Kidney (tissue), 14 donors: ENCODE data around the gene DPP10. TPM values are rescaled to one million over a fixed set of nuclear protein-coding genes. Genes with fewer than 3 reads are reported as not detected.

ENCODE experiments used
- DNase-seq, 5 donors: peaks; one replicate each; pipeline ENCODE4 v3.0.0-alpha.2; 2013 to 2020
- FAIRE-seq: peaks from 2 replicates; lab custom pipeline; 2012; peaks lifted over from hg19 to GRCh38; lab: Jason Lieb, UNC
- H3K27ac ChIP-seq, 2 donors: one replicate each; pipeline ENCODE4 v1.7.0; 2013; ENCODE audit warnings: low read depth in 2 of 2, low read length in 2 of 2, inconsistent platforms in 1 of 2
- H3K27me3 ChIP-seq: one replicate; pipeline ENCODE4 v1.7.1; 2013; ENCODE audit warnings: low read length, inconsistent platforms; ENCODE audit not compliant: control insufficient read depth, insufficient read depth
- H3K36me3 ChIP-seq, 3 donors: one replicate each; pipeline versions ENCODE4 v1.7.0 to v1.7.1; 2013; ENCODE audit warnings: low read length in 3 of 3, control low read depth in 1 of 3, inconsistent platforms in 1 of 3; ENCODE audit not compliant: insufficient read depth in 3 of 3, control insufficient read depth in 2 of 3
- H3K4me1 ChIP-seq, 3 donors: one replicate each; pipeline versions ENCODE4 v1.7.0 to v1.7.1; 2013; ENCODE audit warnings: low read length in 3 of 3, inconsistent platforms in 1 of 3, low read depth in 1 of 3; ENCODE audit not compliant: control insufficient read depth in 2 of 3, insufficient read depth in 2 of 3
- H3K4me3 ChIP-seq, 3 donors: one replicate each; pipeline versions ENCODE4 v1.7.0 to v1.8.1; 2013; ENCODE audit warnings: low read length in 3 of 3, control low read depth in 1 of 3, inconsistent platforms in 1 of 3
- H3K9ac ChIP-seq, 3 donors: one replicate each; pipeline versions ENCODE4 v1.7.0 to v1.7.1; 2013; ENCODE audit warnings: low read length in 3 of 3, control low read depth in 1 of 3, inconsistent platforms in 1 of 3
- H3K9me3 ChIP-seq, 3 donors: one replicate each; pipeline versions ENCODE4 v1.7.0 to v1.7.1; 2013; ENCODE audit warnings: low read length in 3 of 3, control low read depth in 1 of 3, inconsistent platforms in 1 of 3; ENCODE audit not compliant: control insufficient read depth in 2 of 3, insufficient read depth in 1 of 3
- intact Hi-C: fragments of 100-400 bp; cut with DNase I; formaldehyde crosslinking; loops from one replicate; pipeline ENCODE4 v1.11.1; 2022
- polyA plus RNA-seq: library from polyadenylated mRNA; stranded (reverse); fragments of 350-450 nt; fragmentation: Illumina TruSeq; extraction: RNeasy Lipid Tissue Mini Kit (QIAGEN cat#74804); gene quantifications from one replicate; pipeline ENCODE4 v1.2.3, GENCODE V29; 2014; ENCODE audit warnings: low read depth, low replicate concordance; ENCODE audit not compliant: insufficient read depth
- total RNA-seq: library from RNA; stranded (reverse); fragmentation: NEBNext Ultra II Directional; extraction: Animal tissue kit (Norgen Biotek cat#: 25700); gene quantifications from one replicate; pipeline ENCODE4 v1.2.1, GENCODE V29; 2021
- TF ChIP-seq, protein P1 (sequence below): IDR thresholded peaks from 3 replicates; pipeline ENCODE4 v1.5.1; 2012; ENCODE audit warnings: mild to moderate bottlenecking, moderate library complexity, borderline replicate concordance; ENCODE audit not compliant: insufficient read depth; ENCODE audit errors: extremely low read depth
- donor health status: control.
- donor health status: control.
- donor health status: control.
- donor health status: control.
- donor health status: control.
- donor health status: DM: yes; HTN: yes; CAD: no.
- donor health status: Normal renal cell carcinoma (clear cell type).

Gene DPP10
- total and polyA plus RNA-seq, 2 donors from 2014 or later = 0.67 TPM; not detected in 1

DNA sequence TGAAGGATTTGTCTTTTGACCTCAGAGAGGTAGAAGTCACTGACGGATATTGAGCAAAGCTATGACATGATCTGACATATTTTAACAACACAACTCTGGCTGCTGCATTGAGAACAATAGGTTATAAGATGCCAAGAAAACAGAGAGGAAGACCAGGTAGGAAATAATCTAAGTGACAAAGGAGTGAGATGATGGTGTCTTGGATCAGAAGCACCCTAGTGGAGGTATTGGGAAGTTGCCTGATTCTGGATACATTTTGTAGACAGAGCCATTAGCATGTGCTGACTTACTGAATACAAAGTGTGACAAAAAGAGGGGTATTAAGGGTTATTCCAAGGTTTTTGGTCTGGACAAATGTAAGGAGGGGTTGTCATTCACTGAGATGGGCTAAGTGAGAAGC, 1438.1 kb downstream of the DPP10 start:
- Histone ChIP-seq H3K9ac (no peak overlapping the region), H3K36me3 (no peaks in the 10 kb centered on the region), H3K27ac (no peak overlapping the region), H3K4me3 (no peak overlapping the region), H3K4me1 (no peaks in the 10 kb centered on the region), H3K27me3 (no peaks in the 10 kb centered on the region), H3K9me3 (no peaks in the 10 kb centered on the region)
- intact Hi-C loops = no loop called here
- TF ChIP-seq, protein P1, sequence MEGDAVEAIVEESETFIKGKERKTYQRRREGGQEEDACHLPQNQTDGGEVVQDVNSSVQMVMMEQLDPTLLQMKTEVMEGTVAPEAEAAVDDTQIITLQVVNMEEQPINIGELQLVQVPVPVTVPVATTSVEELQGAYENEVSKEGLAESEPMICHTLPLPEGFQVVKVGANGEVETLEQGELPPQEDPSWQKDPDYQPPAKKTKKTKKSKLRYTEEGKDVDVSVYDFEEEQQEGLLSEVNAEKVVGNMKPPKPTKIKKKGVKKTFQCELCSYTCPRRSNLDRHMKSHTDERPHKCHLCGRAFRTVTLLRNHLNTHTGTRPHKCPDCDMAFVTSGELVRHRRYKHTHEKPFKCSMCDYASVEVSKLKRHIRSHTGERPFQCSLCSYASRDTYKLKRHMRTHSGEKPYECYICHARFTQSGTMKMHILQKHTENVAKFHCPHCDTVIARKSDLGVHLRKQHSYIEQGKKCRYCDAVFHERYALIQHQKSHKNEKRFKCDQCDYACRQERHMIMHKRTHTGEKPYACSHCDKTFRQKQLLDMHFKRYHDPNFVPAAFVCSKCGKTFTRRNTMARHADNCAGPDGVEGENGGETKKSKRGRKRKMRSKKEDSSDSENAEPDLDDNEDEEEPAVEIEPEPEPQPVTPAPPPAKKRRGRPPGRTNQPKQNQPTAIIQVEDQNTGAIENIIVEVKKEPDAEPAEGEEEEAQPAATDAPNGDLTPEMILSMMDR = no peak
- no peak for DNase-seq
- FAIRE-seq = no peak

DNA sequence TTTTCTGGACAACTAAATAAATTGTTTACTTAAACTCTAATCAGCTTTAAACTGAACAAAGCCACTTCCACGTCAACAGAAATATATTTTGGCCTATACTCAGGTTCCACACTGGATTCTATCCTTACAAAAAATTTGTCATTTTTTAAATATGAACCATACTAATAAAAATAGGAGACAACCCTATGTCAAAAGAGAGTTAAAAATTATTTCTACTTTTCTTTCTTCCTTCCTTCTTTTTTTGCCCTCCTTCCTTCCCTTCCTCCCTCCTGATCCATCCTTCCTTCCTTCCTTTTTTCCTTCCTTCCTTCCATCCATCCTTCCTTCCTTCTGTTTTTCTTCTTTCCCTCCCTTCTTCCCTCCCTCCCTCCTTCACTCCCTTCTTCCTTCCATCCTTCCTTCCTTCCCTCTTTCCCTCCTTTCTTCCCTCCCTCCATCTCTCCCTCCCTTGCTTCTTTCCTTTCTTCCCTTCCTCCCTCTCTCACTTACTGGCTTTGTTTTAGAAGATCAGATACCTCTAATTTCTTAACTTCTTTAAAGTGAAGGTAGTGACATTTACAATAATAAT, 1444.9 kb downstream of the DPP10 start:
- TF ChIP-seq, protein P1 = no peak
- H3K9me3 ChIP-seq = peaks cover 0 to 4% (median 0%) of the 10 kb centered on the region in 3 donors
- intact Hi-C loops = no loop called here
- no peaks in the 10 kb centered on the region for H3K36me3 ChIP-seq
- H3K9ac ChIP-seq = no peak overlapping the region
- no peak for DNase-seq
- no peak for FAIRE-seq
- no peak overlapping the region for H3K4me3 ChIP-seq
- H3K27ac ChIP-seq = no peak overlapping the region
- no peaks in the 10 kb centered on the region for H3K27me3 ChIP-seq
- H3K4me1 ChIP-seq = no peaks in the 10 kb centered on the region
